ENCODE data around the gene SLC35E1.
"Not testable (repeated sequence)": the region's sequence is repeated elsewhere in the genome, so short reads cannot be mapped to it uniquely, and the experiment has no call there.

The SLC35E1 gene

DNA sequence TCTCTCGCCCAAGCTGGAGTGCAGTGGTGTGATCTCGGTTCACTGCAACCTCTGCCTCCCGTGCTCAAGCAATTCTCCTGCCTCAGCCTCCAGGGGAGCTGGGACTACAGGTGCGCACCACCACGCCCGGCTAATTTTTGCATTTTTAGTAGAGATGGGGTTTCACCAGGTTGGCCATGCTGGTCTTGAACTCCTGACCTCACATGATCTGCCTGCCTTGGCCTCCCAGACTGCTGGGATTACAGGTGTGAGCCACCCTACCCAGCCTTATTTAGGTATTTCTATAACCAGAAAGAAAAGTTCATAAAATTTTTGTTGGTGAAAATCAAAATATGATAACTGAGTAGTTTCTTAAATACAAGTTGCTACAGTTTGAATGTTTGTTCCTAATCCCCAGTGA is 28.5 kb downstream of the SLC35E1 start:
- not testable (repeated sequence) for DNase-seq

DNA sequence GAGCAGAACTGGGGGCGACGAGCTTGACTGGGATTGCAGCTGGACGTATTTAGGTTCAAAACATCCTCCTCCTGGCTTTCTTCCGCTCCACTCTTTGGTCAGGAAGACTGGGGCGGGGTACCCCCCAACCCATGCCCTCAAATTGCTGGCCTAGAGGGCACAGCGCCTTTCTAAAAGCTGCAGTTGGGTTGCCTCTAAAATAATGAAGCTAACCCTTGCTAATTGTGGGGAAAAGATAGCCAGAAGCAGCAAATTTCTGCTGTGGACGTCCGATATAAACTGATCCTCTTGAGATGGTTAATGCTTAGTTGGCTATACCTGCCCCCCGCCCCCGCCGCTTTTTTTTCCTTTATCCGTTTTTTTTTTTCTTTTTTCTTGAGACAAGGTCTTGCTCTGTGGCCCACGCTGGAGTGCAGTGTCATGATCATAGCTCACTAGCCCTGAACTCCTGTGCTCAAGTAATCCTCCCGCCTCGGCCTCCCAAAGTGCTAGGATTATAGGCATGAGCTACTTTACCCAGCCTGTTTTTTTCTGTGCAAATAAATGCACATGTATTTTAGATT is 29.2 kb downstream of the SLC35E1 start:
- DNase-seq, result no peak

DNA sequence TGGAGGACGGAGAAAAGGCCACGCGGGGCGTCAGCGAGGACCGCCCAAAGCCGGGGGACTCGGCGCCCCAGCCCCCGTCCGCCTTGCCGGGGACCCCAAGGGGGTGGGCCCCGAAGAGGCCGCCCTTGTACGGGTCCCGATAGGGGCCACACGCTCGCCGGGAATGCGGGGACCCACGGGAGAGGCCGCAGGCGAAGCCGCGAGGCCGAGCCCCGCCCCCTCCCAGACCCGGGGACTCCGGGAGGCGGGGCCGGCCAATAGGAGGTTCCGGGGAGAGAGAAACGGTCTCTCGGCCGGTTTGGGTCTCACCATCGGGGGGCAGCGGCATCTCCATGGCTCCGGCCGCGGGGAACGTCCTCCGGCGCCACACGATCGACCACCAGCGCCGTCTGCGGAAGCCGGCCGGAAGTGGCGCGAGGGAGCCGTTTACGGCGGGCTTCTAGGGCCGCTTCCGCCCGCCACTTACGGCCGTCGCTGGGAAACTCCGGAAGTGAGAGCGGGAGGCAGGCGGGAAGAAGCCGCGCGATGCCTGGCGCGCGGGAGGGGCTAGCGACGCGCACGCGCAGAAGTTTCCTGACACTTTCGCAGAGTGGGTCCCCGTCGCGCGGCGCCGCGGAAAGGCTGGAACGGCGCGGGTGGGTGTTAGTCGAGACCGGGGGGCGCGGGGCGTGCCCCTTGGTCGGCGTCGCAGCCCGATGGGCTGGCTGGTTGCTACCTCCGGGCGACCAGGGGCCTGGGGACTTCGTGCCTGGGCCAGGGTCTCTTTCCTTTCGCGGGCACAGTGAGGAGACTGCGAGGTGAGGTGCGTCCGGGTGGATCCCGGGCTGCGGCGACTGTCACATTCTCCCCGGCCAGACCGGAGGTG is 29.9 kb downstream of the SLC35E1 start, which contains the start of gene CHERP:
TSS of gene CHERP (minus strand) at position 393 of the 865 bp plus-strand sequence. CDS start at position 334, 59 bp downstream.
- DNase-seq, result peak; percentile 87

DNA sequence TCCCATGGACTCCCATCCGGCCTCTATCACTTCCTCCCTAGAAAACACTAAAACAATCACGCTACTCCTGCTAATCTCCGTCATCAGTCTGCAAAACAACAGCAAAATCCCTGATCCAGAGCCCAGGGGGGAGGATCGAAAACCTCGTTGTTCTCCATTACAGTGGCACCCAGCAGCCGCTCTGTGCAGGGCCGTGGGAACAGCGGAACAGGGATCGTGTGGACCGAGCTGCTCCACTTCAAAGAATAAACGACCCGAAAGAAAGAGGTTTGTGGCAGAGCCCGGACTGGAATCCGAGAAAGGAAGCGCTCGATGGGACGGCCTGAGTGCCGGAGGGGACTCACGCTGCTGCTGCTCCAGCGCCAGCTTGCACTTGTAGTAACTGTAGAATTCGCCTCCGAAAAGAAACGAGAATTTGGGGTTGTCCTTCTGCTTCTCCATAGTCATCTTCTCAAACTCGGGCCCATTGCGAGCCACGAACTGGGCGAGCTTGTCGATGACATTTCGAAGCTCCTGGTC is 30.6 kb downstream of the SLC35E1 start:
- DNase-seq, result no peak

DNA sequence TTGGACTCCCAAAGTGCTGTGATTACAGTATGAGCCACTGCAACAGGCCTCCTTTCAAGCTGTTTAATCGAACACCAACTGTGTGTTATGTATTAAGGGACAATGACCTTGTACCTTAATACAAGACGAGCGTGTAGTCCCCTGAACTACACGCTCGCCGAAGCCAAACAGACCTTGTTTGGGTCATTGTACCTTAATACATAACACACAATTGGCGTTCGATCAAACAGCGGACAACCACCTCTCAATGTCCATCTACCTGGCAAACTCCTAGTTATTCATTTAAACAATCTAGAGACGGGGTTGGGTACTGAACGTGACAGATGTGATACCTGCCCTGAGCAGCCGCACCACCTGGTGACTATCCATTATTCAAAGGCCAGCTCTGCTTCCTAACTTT is 31.3 kb downstream of the SLC35E1 start:
- no peak for DNase-seq

DNA sequence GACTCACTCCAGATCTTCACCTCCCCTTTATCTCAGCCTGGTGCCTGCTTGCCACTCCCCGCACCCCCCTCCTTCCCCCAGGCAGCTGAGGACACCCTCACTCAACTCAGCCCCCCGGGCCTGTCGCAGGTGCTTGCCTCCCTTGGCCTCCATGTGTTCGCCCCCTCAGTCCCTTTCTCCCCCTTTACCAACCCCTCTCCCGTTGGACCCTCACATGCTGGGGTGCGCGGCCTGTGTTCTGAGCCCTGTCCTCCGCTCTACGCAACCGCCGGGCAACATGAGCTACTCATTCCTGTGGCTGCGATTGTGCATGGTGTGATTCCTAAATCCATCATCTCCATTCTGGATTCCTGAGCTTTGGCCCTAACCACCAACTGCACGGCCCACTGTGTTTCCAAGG is 35.1 kb downstream of the SLC35E1 start:
- DNase-seq, result no peak

DNA sequence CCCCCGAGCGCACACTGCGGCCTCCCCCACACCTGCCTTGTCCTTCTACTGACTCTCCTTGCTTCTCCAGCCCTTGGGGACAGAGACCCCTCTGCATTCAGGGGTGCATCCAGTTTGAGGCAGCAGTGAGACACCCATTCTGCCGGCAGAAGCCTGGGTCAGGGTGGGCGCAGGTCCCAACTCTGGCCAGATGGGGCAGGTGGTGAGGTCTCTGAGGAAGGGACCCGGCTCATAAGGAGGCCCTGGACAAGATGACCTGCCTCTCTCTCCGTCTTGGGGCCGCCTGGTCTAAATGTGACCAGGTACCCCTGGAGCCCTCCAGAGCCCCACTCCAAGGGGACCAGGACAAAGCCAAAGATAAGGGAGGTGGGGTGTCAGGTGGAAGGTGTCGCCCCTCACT is 36.1 kb downstream of the SLC35E1 start:
- DNase-seq, result no peak

DNA sequence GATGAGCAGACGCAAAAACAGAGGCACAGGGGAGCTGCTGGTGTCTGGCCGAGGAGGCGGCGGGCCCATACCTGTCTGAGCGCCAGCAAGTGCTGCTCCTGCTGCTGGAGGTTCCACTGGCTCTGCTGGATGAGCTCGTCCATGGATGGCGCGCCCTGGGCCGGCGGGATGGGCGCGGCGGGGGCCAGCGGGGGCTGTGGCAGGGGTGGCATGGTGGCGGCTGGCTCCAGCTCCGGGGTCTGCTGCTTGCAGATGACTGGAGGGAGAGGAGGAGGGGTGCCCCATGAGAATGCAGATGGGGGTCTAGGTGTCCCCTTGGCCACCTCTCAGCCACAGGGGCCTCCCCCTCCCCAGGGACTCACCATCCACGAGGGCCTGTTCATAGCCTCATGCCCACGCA is 36.8 kb downstream of the SLC35E1 start:
- DNase-seq, result no peak

DNA sequence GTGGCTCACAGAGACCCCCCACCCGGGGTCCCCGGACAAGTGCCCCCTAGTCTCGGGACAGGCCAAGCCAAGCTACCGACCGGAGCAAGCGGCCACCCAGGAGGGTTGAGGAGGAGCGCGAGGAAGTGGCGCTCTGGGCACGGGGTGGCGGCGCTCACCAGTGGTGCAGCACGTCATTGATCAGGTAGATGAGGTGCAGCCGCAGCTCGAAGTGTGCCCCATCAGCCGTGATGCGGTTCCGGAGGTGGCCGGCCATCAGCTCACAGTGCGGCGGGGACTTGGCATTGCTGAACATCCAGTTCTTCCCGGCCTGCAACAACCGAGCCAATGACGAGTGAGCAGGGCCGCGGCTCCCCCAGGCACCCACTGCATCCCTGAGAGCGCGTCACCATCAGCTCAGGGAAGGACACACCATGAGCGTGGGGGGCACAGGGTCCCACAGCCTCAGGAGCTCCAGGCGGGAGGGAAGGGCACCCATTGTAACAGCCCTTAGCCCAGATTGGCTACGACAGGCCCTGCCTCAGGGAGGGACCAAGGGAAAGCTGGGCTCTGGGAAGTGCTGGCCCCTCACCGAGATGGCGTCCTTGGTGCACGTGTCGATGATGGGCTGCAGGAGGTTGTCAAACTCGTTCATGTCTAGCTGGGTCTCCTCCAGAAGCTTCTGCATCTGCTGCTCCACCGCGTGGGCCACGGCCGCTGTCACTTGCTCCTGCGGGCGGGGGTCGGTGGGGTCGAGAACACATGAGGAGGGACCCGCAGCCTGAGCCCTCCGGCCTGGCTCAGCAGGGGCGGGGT is 39.6 kb downstream of the SLC35E1 start:
- no peak for DNase-seq

DNA sequence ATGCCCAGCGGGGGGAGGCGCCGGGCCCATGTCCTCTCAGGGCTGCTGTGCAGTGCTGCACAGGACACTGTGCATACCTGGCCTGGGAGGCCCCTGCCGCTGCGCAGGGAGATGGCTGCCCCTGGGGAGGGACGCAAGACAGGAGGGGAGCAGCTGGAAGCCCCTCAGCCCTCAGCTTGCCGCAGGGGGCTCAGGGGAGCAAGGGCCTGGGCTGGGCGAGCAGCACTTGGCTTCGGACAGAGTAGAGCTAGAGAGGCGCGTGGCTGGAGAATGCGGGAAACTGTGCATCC is 40.9 kb downstream of the SLC35E1 start:
- DNase-seq, result no peak

DNA sequence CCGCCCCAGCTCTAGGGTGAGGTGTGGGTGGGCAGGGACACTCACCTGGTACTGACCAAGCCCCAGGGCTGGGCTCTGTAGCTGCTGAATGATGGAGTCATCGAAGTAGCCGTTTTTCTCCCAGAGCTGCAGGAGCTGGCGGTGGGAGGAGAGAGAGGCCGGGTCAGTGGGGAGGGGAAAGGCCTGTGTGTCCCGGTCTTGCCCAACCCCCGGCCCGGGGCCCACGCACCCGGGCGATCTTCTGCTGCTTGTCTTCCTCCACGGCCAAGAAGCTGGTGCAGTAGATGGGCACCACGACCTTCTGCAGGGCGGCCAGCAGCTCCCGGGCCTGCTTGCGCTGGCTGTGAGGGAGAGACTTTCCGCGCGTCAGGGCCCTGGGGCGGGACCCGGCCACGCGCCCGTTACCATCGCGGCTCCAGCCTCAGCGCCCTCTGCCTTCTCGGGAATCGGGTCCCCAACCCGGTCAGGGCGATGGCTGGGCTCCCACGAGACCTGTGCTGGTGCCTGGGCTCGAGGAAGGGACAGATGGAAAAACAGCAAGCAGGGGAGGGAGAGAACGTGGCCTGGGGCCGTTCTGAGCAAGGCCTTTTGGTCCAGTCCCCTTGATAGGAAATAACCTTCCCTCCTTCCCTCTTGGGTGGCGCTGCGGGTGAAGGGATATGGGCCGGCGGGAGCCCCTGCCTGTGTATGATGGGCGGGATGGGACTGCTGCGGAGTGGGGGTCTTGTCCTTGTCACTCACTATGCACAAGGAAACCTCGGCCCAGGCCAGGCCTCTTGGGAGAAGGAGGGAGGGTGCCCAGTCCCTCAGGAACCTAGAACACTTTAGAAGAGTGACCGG is 41.5 kb downstream of the SLC35E1 start:
- DNase-seq, result no peak

DNA sequence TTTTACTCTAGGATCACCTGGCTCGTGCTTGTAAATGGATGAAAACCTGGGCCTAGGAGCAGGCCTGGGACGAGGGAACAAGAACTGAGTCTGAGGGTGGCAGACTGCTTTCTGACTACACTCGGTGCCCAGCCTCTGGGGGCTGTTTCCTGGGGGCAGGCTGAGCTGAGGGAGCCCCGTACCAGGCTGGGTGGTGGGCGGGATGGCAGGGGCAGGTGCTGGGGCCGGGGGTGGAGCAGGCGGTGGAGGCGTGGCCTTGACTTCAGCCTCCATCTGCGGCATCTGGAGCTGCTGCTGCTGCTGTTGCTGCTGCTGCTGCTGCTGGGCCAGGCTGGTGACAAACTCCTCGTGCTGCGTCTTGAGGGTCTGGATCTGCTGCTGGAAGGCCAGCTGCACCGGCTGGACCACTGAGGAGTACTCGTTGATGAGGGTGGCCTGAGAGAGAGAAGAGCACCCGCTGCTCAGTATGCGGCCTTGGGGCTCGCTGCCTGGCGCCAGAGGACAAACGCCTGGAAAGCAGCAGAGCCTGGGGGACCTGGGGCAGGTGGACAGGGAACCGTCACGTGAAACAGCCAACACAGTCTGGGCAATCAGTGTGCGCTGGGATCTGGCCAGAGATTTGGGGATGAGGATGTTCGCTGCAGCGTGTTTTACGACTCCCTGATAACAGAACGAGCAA is 42.6 kb downstream of the SLC35E1 start:
- DNase-seq, result no peak

DNA sequence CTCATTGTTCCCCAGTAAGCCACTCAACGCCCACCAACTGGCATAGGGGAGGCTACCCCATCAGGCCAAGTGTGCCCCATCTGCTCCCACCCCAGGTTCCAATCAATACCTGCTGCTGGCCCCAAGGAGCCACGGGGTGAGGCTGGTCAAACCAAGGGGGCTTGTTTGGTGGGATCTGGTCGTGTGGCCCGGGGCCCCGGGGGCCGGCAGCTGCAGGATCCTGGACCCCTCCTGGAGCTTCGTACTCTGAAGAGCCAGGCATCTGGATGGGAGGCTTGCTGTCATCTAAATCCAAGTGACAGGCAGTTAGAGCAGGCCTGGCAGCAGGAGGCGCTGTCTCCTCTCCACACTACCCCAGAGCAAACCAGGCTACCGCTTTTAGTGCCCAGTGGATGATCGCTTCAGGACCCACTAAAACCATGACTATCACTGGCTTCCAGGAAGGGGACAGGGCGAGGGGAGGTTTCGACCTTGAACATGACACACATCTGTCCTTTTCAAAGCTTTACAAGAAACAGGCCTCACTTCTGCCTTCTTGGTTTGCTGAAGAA is 44.2 kb downstream of the SLC35E1 start:
- no peak for DNase-seq

DNA sequence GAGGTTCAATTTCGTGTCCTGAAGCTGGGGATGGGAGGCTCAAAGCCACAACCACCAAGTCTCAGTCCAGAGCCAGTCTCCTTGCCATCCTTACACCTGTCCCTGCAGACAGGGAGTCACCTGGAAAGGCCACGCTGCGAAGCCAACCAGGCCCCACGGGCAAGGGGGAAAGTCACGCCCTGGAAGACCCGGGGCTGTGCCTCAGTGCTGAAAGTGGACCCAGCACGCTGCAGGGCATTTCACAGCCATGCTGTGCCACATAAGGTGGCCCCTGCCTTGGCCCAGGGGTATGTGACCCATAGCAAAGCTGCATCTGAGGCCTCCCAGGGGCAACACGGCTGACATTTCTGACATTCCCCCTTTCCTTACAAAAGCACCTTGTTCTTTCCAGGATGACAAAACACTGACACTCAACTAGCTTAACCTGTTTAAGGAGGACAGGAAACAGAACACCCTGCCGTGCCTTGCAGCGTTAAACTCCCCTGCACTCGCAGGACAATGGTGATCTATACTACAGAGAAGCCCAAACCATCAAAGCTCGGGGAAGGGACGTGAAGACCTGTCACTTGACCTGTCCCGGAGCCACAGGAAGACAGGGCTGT is 44.8 kb downstream of the SLC35E1 start:
- no peak for DNase-seq

DNA sequence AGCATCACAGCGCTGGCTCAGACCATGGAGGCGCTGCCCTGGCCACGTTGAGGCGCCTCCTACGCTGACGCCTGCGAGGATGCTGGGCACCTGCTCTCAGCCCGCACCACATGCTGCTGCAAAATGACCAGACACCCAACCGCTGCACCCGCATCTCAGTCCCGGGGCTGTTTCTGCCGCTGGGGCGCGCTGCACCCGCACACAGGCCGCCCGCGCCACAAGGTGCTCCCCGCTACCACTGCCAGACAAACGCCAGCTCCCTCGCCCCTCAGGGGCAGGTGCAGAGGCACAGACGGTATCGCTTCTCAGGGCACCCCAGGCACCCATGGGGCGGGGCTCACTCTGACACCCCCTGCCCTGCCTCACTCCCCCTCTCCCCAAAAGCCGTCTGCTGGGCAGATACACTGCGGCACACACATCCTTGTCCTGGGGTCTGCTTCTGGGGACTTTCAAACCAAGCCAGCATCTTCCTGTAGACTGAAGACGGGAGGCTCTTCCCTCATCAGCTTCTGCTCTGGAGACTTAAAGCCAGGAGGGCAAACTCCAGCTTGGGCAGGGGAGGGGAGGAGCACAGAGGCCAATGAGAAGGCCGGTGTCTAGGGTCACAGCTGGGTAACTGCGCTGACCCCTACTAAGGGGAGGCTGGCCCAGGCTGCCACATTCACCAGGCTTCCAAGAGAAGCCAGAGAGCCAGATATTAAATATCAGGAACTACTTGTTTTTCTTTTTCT is 46.3 kb downstream of the SLC35E1 start:
- DNase-seq, result no peak

DNA sequence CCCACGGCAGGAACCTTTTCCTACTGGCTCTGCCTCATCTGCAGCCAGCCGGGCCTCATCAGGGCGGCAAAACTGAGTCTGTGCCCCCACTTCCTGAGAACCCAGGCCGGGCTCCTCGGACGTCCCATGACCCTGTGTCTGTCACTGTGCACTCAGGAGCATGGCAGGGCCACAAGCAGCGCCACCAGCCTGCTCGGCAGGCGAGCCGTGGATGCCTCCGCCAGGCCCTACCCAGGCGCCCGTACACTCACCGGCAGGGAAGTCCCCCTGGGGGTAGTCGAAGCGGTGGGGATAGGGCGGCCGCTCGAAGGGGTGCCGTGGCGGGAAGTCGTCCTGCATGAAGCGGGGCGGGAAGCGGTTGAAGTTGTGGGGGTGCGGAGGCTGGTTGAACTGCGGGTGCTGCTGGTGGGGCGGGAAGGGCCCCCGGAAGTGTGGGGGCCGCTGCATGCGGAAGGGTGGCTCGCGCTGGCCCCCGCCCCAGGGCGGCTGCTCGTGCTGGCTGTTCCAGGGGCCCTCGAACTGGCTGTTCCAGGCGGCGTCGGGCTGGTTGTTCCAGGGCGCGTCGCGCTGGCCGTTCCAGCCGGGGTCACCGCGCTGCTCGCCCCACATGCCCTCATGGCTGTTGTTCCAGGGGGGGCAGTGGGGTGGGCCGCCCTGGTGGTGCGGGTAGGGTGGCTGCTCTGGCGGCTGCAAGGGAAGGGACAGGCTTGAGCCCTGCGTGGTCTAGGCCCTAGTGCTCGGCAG is 47.1 kb downstream of the SLC35E1 start:
- DNase-seq, result no peak

DNA sequence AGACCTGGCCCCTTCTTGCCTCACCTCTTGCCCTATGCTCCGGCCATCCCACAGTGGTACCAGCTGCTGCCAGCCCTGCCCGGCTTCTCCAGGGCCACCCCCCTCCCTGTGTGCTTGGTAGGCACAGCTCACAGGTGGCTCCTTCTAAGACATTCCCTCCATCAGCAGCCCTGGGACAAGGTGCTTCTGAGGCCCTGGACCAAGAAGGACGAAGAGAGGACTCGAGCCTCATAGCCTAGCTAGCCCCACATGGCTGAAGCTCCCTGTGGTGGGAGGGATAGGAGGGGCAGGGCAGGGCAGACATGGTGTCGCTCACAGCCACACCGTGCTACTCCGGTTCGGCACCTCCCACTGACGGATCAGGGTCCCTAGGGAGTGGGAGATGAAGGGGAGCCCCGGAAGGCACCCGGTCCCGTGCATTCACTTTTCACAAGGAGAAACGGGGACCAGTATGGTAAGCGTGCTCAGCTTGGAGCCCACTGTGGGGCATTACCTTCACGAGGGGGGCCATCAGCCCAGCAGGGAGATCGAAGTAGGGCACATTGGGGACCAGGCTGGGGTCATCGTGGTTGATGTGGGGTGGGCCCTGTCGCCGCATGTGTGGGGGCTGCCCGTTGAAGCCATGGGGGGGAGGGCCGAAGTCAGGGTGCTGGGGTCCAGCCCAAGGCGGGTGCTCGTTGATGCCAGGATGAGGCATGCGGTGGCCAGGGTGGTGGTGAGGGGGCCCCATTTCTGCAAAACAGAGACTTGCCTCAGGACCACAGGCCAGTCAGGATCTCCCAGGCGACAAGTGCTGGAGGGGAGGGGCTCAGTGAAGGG is 49.4 kb downstream of the SLC35E1 start:
- DNase-seq, result no peak

DNA sequence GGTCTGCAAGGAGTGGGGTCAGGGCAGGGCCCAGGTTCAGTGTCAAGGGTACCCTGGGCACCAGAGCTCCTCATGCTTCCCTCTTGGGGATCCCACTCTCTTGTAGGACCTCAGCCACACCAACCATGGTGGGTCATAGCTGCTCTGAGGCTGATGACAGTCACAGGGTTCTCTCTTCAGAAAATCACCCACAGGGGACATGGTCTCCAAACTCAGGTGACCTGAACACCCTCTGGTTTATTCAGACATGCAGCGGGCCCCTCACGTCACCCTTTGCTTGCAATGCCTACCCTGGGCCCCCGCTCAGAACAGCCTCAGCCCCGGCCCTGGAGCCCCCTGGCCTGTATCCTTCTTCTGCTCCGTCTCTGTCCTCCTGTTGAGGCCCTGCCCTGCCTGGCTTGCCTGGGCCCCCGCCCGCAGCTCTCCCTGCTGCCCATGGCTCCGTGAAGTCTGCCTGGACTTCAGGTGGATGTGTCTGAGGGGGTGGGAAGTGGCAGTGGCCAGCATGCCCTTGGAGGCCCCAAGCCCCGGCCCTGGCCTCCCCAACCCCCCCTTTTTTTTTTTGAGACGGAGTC is 50.4 kb downstream of the SLC35E1 start:
- no peak for DNase-seq
